Measurements from ENCODE around the gene YIPF5. TPM values are rescaled to one million over a fixed set of nuclear protein-coding genes. Genes with fewer than 3 reads are reported as not detected.

The YIPF5 gene
- total RNA-seq, 4 donors from 2014 or later: 28.1 to 50.5 (median 45.0) TPM

DNA sequence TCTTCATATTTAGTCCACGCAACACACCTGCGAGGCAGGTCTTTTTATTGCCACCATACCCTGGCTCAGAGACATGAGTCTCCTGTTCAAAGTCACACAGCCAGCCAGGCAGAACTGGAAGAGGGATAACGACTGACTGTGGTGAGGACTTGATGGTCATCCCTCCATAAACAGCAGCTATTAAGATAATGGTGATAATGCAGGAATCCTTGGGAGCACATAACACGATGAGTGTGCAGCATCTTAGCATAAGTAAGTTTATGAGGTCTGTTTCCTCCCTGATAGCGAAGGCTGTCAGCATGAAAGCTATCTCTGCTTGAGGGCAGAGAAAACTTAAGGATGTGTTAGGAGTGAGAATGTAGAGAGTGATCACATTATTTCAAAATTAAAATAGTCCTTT, 31.1 kb upstream of the YIPF5 start:
- peaks cover 40% of the 10 kb centered on the region for H3K27me3 ChIP-seq
- H3K27ac ChIP-seq: no peak overlapping the region
- H3K4me3 ChIP-seq: no peak overlapping the region
- no peaks in the 10 kb centered on the region for H3K9me3 ChIP-seq
- no peak for TF ChIP-seq EP300 (IDR thresholded peaks at IDR 0.05)
- TF ChIP-seq POLR2AphosphoS5 (IDR thresholded peaks at IDR 0.05): no peak
- TF ChIP-seq, protein P1, sequence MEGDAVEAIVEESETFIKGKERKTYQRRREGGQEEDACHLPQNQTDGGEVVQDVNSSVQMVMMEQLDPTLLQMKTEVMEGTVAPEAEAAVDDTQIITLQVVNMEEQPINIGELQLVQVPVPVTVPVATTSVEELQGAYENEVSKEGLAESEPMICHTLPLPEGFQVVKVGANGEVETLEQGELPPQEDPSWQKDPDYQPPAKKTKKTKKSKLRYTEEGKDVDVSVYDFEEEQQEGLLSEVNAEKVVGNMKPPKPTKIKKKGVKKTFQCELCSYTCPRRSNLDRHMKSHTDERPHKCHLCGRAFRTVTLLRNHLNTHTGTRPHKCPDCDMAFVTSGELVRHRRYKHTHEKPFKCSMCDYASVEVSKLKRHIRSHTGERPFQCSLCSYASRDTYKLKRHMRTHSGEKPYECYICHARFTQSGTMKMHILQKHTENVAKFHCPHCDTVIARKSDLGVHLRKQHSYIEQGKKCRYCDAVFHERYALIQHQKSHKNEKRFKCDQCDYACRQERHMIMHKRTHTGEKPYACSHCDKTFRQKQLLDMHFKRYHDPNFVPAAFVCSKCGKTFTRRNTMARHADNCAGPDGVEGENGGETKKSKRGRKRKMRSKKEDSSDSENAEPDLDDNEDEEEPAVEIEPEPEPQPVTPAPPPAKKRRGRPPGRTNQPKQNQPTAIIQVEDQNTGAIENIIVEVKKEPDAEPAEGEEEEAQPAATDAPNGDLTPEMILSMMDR (IDR thresholded peaks at IDR 0.05): no peak
- no peak for TF ChIP-seq POLR2A (IDR thresholded peaks at IDR 0.05)
- H3K36me3 ChIP-seq: no peaks in the 10 kb centered on the region
- DNase-seq (ENCODE audit: low spot score in 2 of 2): no peak
- peaks cover 7% of the 10 kb centered on the region for H3K4me1 ChIP-seq
- WGBS: 58% methylated on average over 5 of the region's 5 CpGs

DNA sequence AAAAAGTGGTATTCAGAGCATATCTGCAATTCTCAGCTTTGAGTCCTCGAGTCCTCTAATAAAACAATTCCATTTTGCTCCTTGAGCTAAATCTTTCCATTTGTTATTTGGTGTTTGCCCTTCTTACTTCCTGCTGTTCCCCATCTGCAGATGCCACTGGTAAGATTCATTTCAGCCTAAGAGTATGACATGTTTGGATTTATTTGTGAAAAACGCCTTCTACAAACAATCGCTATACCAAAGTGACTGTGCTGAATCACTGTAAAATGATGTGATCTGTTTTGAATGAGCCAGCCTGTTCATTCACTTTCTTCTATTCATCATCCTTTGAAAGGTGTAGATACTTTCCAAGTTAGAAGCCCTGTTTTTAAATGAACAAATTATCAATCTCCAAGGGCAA, 27.9 kb upstream of the YIPF5 start:
- Histone ChIP-seq H3K9me3 (no peaks in the 10 kb centered on the region), H3K27ac (no peak overlapping the region), H3K27me3 (peaks cover 33% of the 10 kb centered on the region), H3K4me1 (no peaks in the 10 kb centered on the region), H3K36me3 (no peaks in the 10 kb centered on the region), H3K4me3 (no peak overlapping the region)
- WGBS: 55% methylated on average over 3 of the region's 3 CpGs
- no peak for TF ChIP-seq POLR2A (IDR thresholded peaks at IDR 0.05)
- no peak for DNase-seq (ENCODE audit: low spot score in 2 of 2)

DNA sequence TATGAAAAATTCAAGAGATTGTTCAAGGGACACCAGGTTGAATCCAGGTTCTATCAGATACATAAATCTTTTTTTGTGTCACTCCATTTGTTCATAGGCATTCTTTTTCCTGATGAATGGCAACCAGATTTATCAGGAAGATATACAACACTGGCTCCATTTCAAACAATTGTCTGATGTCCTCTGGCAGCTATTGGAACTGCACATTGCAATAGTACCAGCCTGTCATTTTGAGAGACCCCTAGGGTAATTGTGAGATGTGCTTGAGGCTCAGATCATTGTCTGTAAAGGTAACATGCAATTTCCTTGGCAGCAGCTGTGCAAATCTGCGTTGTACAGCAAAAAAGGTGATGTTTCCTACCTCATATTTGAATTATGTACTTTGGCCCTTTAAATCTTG, 26.2 kb upstream of the YIPF5 start:
- H3K27me3 ChIP-seq: peaks cover 40% of the 10 kb centered on the region
- H3K9me3 ChIP-seq: no peaks in the 10 kb centered on the region
- TF ChIP-seq POLR2A (IDR thresholded peaks at IDR 0.05) (no peak), POLR2AphosphoS5 (IDR thresholded peaks at IDR 0.05) (no peak), EP300 (IDR thresholded peaks at IDR 0.05) (no peak)
- TF ChIP-seq, protein P1 (IDR thresholded peaks at IDR 0.05): no peak
- WGBS: 72% methylated on average over 1 of the region's 1 CpG
- DNase-seq (ENCODE audit: low spot score in 2 of 2): no peak
- no peaks in the 10 kb centered on the region for H3K36me3 ChIP-seq
- no peak overlapping the region for H3K27ac ChIP-seq
- no peaks in the 10 kb centered on the region for H3K4me1 ChIP-seq
- H3K4me3 ChIP-seq: no peak overlapping the region

DNA sequence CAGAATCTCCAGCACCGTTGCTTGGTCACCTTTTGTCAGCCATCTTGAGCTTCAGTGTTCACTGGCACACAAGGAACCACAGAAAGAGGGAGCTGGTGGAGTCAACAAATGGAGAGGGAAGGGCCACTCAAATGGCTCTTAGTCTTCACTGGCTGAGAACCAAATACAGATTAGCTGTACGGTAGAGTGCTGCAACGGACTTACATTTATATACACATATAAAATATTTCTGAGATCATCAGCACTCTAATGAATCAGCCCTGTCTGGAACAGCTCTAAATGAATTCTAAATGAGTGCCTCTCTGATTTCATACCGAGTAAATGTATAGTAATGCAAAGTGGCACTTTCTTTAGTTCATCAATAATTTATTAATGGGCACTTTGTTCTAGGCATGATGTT, 25.0 kb upstream of the YIPF5 start:
- no peaks in the 10 kb centered on the region for H3K36me3 ChIP-seq
- TF ChIP-seq POLR2AphosphoS5 (IDR thresholded peaks at IDR 0.05): no peak
- no peak for TF ChIP-seq POLR2A (IDR thresholded peaks at IDR 0.05)
- no peak for TF ChIP-seq EP300 (IDR thresholded peaks at IDR 0.05)
- TF ChIP-seq, protein P1 (IDR thresholded peaks at IDR 0.05): no peak
- H3K27ac ChIP-seq: no peak overlapping the region
- no peak for DNase-seq (ENCODE audit: low spot score in 2 of 2)
- no peaks in the 10 kb centered on the region for H3K9me3 ChIP-seq
- WGBS: 69% methylated on average over 4 of the region's 4 CpGs
- H3K27me3 ChIP-seq: peaks cover 30% of the 10 kb centered on the region
- H3K4me1 ChIP-seq: no peaks in the 10 kb centered on the region
- H3K4me3 ChIP-seq: no peak overlapping the region

GRCh38 chr5:144194144-144194543, 23.7 kb upstream of the YIPF5 start:
- WGBS: 66% methylated on average over 2 of the region's 2 CpGs
- DNase-seq (ENCODE audit: low spot score in 2 of 2): no peak
- Histone ChIP-seq H3K27ac (no peak overlapping the region), H3K27me3 (peaks cover 22% of the 10 kb centered on the region), H3K4me1 (no peaks in the 10 kb centered on the region), H3K9me3 (no peaks in the 10 kb centered on the region), H3K4me3 (no peak overlapping the region), H3K36me3 (no peaks in the 10 kb centered on the region)
- TF ChIP-seq EP300 (IDR thresholded peaks at IDR 0.05) (no peak), POLR2A (IDR thresholded peaks at IDR 0.05) (no peak), POLR2AphosphoS5 (IDR thresholded peaks at IDR 0.05) (no peak)
- TF ChIP-seq, protein P1 (IDR thresholded peaks at IDR 0.05): no peak

DNA sequence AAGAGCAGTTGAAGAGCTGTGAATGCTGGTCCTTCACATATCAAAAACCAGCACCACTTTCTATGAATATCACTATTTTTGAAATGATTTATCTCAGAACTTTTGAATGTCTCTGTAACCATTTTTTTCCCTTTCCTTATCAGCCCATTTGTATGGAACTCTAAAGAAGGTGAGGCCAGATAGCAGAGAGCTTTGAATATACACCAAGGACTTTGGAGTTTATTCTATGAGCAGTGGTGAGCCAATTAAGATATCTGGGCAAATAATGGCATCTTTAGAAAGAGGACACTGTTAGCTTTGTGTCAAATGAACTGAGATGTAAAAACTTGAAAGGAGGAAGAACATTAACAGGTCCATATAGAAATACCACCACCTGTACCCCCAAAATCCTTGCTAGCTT, 22.2 kb upstream of the YIPF5 start:
- TF ChIP-seq POLR2AphosphoS5 (IDR thresholded peaks at IDR 0.05) (no peak), EP300 (IDR thresholded peaks at IDR 0.05) (no peak), POLR2A (IDR thresholded peaks at IDR 0.05) (no peak)
- TF ChIP-seq, protein P1 (IDR thresholded peaks at IDR 0.05): no peak
- Histone ChIP-seq H3K4me3 (no peak overlapping the region), H3K27me3 (peaks cover 20% of the 10 kb centered on the region), H3K36me3 (no peaks in the 10 kb centered on the region), H3K27ac (no peak overlapping the region), H3K9me3 (no peaks in the 10 kb centered on the region), H3K4me1 (peaks cover 5% of the 10 kb centered on the region)
- no peak for DNase-seq (ENCODE audit: low spot score in 2 of 2)

Measured in suprapubic skin (tissue), 4 donors.